Measurements from ENCODE around the gene AK3.
A peak's percentile ranks its signal among the peaks of the same experiment; 100 is the strongest.
"Not testable (repeated sequence)": the region's sequence is repeated elsewhere in the genome, so short reads cannot be mapped to it uniquely, and the experiment has no call there.

AK3 gene

GRCh38 chr9:4668604-4669003 is 72.4 kb downstream of the AK3 start:
- no peak for DNase-seq (ENCODE audit: low read depth in 2 of 3, low spot score in 2 of 3)

- DNase-seq (ENCODE audit: low read depth in 2 of 3, low spot score in 2 of 3), result no peak
Observed at GRCh38 chr9:4667681-4668080, 73.3 kb downstream of the AK3 start.

- DNase-seq (ENCODE audit: low read depth in 2 of 3, low spot score in 2 of 3), result peak in 2 of 3 experiments; percentile 10 to 12
Observed at GRCh38 chr9:4666042-4666699, 74.8 kb downstream of the AK3 start, which contains the start of gene SPATA6L. TSS of gene SPATA6L (minus strand) at chr9:4666480. CDS start at chr9:4666250, 230 bp downstream.

GRCh38 chr9:4665357-4665756 is 75.6 kb downstream of the AK3 start:
- no peak for DNase-seq (ENCODE audit: low read depth in 2 of 3, low spot score in 2 of 3)

GRCh38 chr9:4663956-4664355 is 77.0 kb downstream of the AK3 start:
- DNase-seq (ENCODE audit: low read depth in 2 of 3, low spot score in 2 of 3), result no peak

- DNase-seq (ENCODE audit: low read depth in 2 of 3, low spot score in 2 of 3), result no peak
Observed at GRCh38 chr9:4662989-4663792, 77.8 kb downstream of the AK3 start.

- peak; percentile 49 to 58 (median 54) for DNase-seq (ENCODE audit: low read depth in 2 of 3, low spot score in 2 of 3)
Observed at GRCh38 chr9:4662108-4662988, 78.7 kb downstream of the AK3 start, which contains the start of gene PLPP6. TSS of gene PLPP6 (plus strand) at chr9:4662294. CDS start at chr9:4662376, 82 bp downstream.

GRCh38 chr9:4661611-4662010 is 79.4 kb downstream of the AK3 start:
- DNase-seq (ENCODE audit: low read depth in 2 of 3, low spot score in 2 of 3), result no peak

- no peak for DNase-seq (ENCODE audit: low read depth in 2 of 3, low spot score in 2 of 3)
Observed at GRCh38 chr9:4661165-4661564, 79.8 kb downstream of the AK3 start.

- not testable (repeated sequence) for DNase-seq (ENCODE audit: low read depth in 2 of 3, low spot score in 2 of 3)
Observed at GRCh38 chr9:4660665-4661064, 80.3 kb downstream of the AK3 start.

All from activated CD8-positive, alpha-beta memory T cell treated with anti-CD3 and anti-CD28 coated beads for 48 hours (primary cell).